GM12878 (cell line): ENCODE results near the gene SUGCT. TPM values are rescaled to one million over a fixed set of nuclear protein-coding genes. Genes with fewer than 3 reads are reported as not detected.

Source experiments
- ATAC-seq: fragments of 200-7000 bp; cut with Tn5 transposase; 3 replicates; pipeline ENCODE4 v1.9.1; 2020; ENCODE audit warnings: mild to moderate bottlenecking, moderate library complexity
- BruUV-seq: library from RNA; stranded (reverse); fragments of 400-500 nt; replicated peaks from 2 replicates; lab custom pipeline; 2021; lab: Mats Ljungman, UMichigan
- CTCF ChIA-PET: fragments of 300-600 bp; sonication (Branson Sonifier 250); formaldehyde crosslinking; extraction: SDS; loops from one replicate; lab custom pipeline; 2021; ENCODE audit warnings: inconsistent platforms; lab: Yijun Ruan, JAX
- POLR2A ChIA-PET: fragments of 350-600 bp; formaldehyde crosslinking; extraction: SDS; loops from one replicate; lab custom pipeline; 2021; ENCODE audit warnings: inconsistent platforms; lab: Charles Lee
- RAD21 ChIA-PET: fragments of 300-600 bp; sonication (Branson Sonifier 250); formaldehyde crosslinking; loops from one replicate; lab custom pipeline; 2023; ENCODE audit warnings: antibody characterized with exemption; ENCODE audit not compliant: unreplicated experiment; lab: Charles Lee
- SMC1A ChIA-PET: fragments of 300-600 bp; sonication (Branson Sonifier 250); formaldehyde crosslinking; loops from one replicate; lab custom pipeline; 2023; ENCODE audit not compliant: unreplicated experiment, uncharacterized antibody; lab: Charles Lee
- DNase-seq: peaks from one replicate; pipeline ENCODE4 v3.0.0-alpha.2; 2011; ENCODE audit warnings: low read depth, low spot score
- FAIRE-seq: peaks from 3 replicates; lab custom pipeline; 2011; peaks lifted over from hg19 to GRCh38; lab: Jason Lieb, UNC
- H2AFZ ChIP-seq: 2 replicates; pipeline ENCODE4 v1.6.0; 2011; ENCODE audit warnings: low read depth, low read length, control low read depth; ENCODE audit not compliant: control insufficient read depth
- H3K27ac ChIP-seq: 2 replicates; pipeline ENCODE4 v1.5.1; 2011; ENCODE audit warnings: control low read depth; ENCODE audit not compliant: control insufficient read depth, insufficient read depth
- H3K27me3 ChIP-seq, 2 experiments: replicated peaks in 1 of 2; 2 replicates each; pipeline versions ENCODE4 v1.6.0 to v1.6.1; 2011; ENCODE audit warnings: low read length in 1 of 2; ENCODE audit not compliant: control insufficient read depth in 2 of 2, insufficient read depth in 2 of 2
- H3K36me3 ChIP-seq, 2 experiments: 2 replicates each; pipeline ENCODE4 v1.5.1; 2011; ENCODE audit warnings: low read length in 1 of 2; ENCODE audit not compliant: control insufficient read depth in 2 of 2, insufficient read depth in 2 of 2
- H3K4me1 ChIP-seq: 2 replicates; pipeline ENCODE4 v1.6.1; 2011; ENCODE audit warnings: mild to moderate bottlenecking, low read length, moderate library complexity, mixed read lengths; ENCODE audit not compliant: control insufficient read depth, insufficient read depth
- H3K4me2 ChIP-seq: 2 replicates; pipeline ENCODE4 v1.6.0; 2011; ENCODE audit warnings: control low read depth; ENCODE audit not compliant: control insufficient read depth, insufficient read depth
- H3K4me3 ChIP-seq: fragments of 200-600 bp; sonication (generic); 2 replicates; pipeline ENCODE4 v1.5.1; 2016
- H3K79me2 ChIP-seq: 2 replicates; pipeline ENCODE4 v1.6.0; 2011; ENCODE audit warnings: low read length; ENCODE audit not compliant: control insufficient read depth, insufficient read depth
- H3K9ac ChIP-seq: 2 replicates; pipeline ENCODE4 v1.8.0; 2011; ENCODE audit warnings: low read length, control low read depth, mixed read lengths; ENCODE audit not compliant: control insufficient read depth, insufficient read depth
- H3K9me3 ChIP-seq: replicated peaks from 3 replicates; pipeline ENCODE4 v1.5.1; 2011; ENCODE audit warnings: mild to moderate bottlenecking, low read length; ENCODE audit not compliant: control insufficient read depth, insufficient read depth
- H4K20me1 ChIP-seq: 2 replicates; pipeline ENCODE4 v1.6.0; 2011; ENCODE audit not compliant: control insufficient read depth, insufficient read depth
- CTCF ChIP-seq, 3 experiments: IDR thresholded peaks in 2 of 3; conservative IDR thresholded peaks in 1 of 3; 2 replicates each; pipeline ENCODE4 v1.5.1; 2011; ENCODE audit warnings: low read depth in 3 of 3, low read length in 3 of 3, mild to moderate bottlenecking in 3 of 3, control low read depth in 2 of 3, moderate library complexity in 2 of 3, inconsistent platforms in 1 of 3, mixed read lengths in 1 of 3; ENCODE audit not compliant: control insufficient read depth in 2 of 3, insufficient read depth in 1 of 3; ENCODE audit errors: extremely low read depth in 1 of 3
- EED ChIP-seq: sonication (generic); IDR thresholded peaks from 2 replicates; pipeline ENCODE4 v1.6.1; 2016; ENCODE audit warnings: antibody characterized with exemption, low read depth
- FOS ChIP-seq: IDR thresholded peaks from 3 replicates; pipeline ENCODE4 v1.6.1; 2011; ENCODE audit warnings: borderline replicate concordance; ENCODE audit not compliant: insufficient read length; ENCODE audit errors: extremely low read depth
- IRF4 ChIP-seq: IDR thresholded peaks from 2 replicates; pipeline ENCODE4 v1.6.1; 2011; ENCODE audit warnings: low read depth, low read length
- MLLT1 ChIP-seq: fragments of 450-650 bp; IDR thresholded peaks from 2 replicates; pipeline ENCODE4 v1.6.1; 2016; ENCODE audit warnings: mild to moderate bottlenecking
- NFIC ChIP-seq: IDR thresholded peaks from 2 replicates; pipeline ENCODE4 v1.6.1; 2012; ENCODE audit warnings: low read depth, mild to moderate bottlenecking, inconsistent platforms, low read length, moderate library complexity
- NFXL1 ChIP-seq: fragments of 450-650 bp; IDR thresholded peaks from 2 replicates; pipeline ENCODE4 v1.6.1; 2017; ENCODE audit warnings: antibody characterized with exemption, mild to moderate bottlenecking, borderline replicate concordance
- POU2F2 ChIP-seq: IDR thresholded peaks from 3 replicates; pipeline ENCODE4 v1.6.1; 2011; ENCODE audit warnings: low read depth, mild to moderate bottlenecking, low read length, borderline replicate concordance
- RELB ChIP-seq: fragments of 450-650 bp; IDR thresholded peaks from 2 replicates; pipeline ENCODE4 v1.6.1; 2017; ENCODE audit warnings: low read depth, mild to moderate bottlenecking, moderate library complexity
- SIN3A ChIP-seq: IDR thresholded peaks from 2 replicates; pipeline ENCODE4 v1.6.1; 2012; ENCODE audit warnings: low read depth, low read length, improper control_type of control experiment
- WGBS: methylation state at CpG from one replicate; pipeline ENCODE4 v1.1.6; 2016; ENCODE audit warnings: low lambda C conversion rate; ENCODE audit not compliant: insufficient replicate concordance, insufficient coverage; ENCODE audit errors: missing lambda C conversion rate; 5-methylcytosine and 5-hydroxymethylcytosine counted together
- in situ Hi-C: fragments of 300-500 bp; cut with MboI; formaldehyde crosslinking; loops from 9 replicates; pipeline ENCODE4 v1.14.3; 2018; ENCODE audit warnings: mixed read lengths
- intact Hi-C: fragments of 100-400 bp; cut with micrococcal nuclease; formaldehyde crosslinking; loops from one replicate; pipeline ENCODE4 v1.14.2; 2022; ENCODE audit not compliant: unreplicated experiment
- polyA plus RNA-seq, 11 experiments: library from polyadenylated mRNA; depleted of rRNA in 4 of 11; unstranded in 6 of 11; stranded (reverse) in 5 of 11; fragments of >200 nt; fragmentation: Nextera tagmentation in 4 of 11; fragmentation: Illumina TruSeq in 1 of 11; extraction: Ambion mirVana in 4 of 11; extraction: Trizol in 1 of 11; gene quantifications; 1 replicate in 1 of 11; 2 replicates in 10 of 11; pipeline versions ENCODE4 v1.2.1 to v1.2.3, GENCODE V29; 2011 to 2016; ENCODE audit warnings: inconsistent platforms in 2 of 11, missing spikeins in 2 of 11, low read depth in 1 of 11
- total RNA-seq, 4 experiments: library from RNA; depleted of rRNA in 3 of 4; stranded (reverse); fragments of >200 nt in 3 of 4; fragmentation: Illumina TruSeq in 1 of 4; extraction: Trizol in 1 of 4; gene quantifications; 2 replicates each; pipeline versions ENCODE4 v1.2.1 to v1.2.3, GENCODE V29; 2013 to 2021

Gene SUGCT
- total and polyA plus RNA-seq, 10 of the 15 experiments (the other 5 are each of a cell fraction or from before 2014, with no cell fraction given), result 0.08 to 1.2 (median 0.67) TPM; not detected in 1

GRCh38 chr7:40199076-40199802, 64.4 kb downstream of the SUGCT start (continued):
- TF ChIP-seq CTCF (IDR thresholded peaks at IDR 0.05 in 2 of 3, conservative IDR thresholded peaks at IDR 0.05 in 1 of 3; ENCODE audit: control insufficient read depth in 2 of 3, extremely low read depth in 1 of 3, insufficient read depth in 1 of 3, low read depth in 3 of 3, low read length in 3 of 3), result peak in 2 of 3 experiments; percentile 5 to 23; a peak in 1 of 6 replicates
- TF ChIP-seq NFXL1, result no peak

- ChIA-PET POLR2A (no interaction called here), RAD21 (no interaction called here), CTCF (no interaction called here), SMC1A (no interaction called here)
- H3K9me3 ChIP-seq, result no peaks in the 10 kb centered on the region
- TF ChIP-seq FOS (no peak), EED (no peak), NFXL1 (no peak), IRF4 (no peak), NFIC (no peak), SIN3A (no peak), RELB (no peak), MLLT1 (no peak), POU2F2 (no peak)
- no peaks in the 10 kb centered on the region for H3K27me3 ChIP-seq
- no peaks in the 10 kb centered on the region for H3K4me1 ChIP-seq
- no peaks in the 10 kb centered on the region for H3K79me2 ChIP-seq
- no TSS peak for BruUV-seq
- no peak for DNase-seq
- ATAC-seq, result no peak
- no peak overlapping the region for H3K27ac ChIP-seq
- no peak overlapping the region for H3K9ac ChIP-seq
- H4K20me1 ChIP-seq, result no peaks in the 10 kb centered on the region
- 31% methylated on average over 3 of the region's 3 CpGs for WGBS
- intact Hi-C loops (no loop called here), in situ Hi-C loops (no loop called here)
- no peak overlapping the region for H2AFZ ChIP-seq
- H3K36me3 ChIP-seq, result no peaks in the 10 kb centered on the region
- FAIRE-seq, result no peak
- no peak overlapping the region for H3K4me2 ChIP-seq
- H3K4me3 ChIP-seq, result no peak overlapping the region
Observed at GRCh38 chr7:40200791-40201190, 66.0 kb downstream of the SUGCT start.
